Measurements from ENCODE around the gene CCNI. TPM values are rescaled to one million over a fixed set of nuclear protein-coding genes. Genes with fewer than 3 reads are reported as not detected.

The CCNI gene
- total and polyA plus RNA-seq, 2 of the 13 experiments (the other 11 are each of a cell fraction or from before 2014, with no cell fraction given) = 43.5 to 122 TPM

DNA sequence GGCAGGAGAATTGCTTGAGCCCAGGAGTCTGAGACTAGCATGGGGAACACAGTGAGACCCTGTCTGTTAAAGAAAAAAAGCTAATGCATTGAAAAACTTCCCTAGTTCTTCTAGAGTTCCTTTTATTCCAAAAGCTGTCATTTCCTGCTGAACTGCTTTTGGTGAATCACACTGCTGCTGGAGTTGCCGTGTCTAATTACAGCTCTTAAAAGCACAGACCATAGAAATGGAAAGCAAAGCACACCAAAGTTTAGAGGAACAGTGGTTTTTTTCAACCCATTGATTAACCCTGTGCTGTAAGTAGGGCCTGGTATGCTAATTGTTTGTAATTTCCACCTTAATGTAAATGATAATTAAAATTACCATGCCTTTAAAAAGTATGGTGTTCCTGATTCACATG, 73.9 kb downstream of the CCNI start:
- Histone ChIP-seq H4K20me1 (ENCODE audit: insufficient read depth, low read length) (no peaks in the 10 kb centered on the region), H3K36me3 (replicated peaks in 1 of 2; ENCODE audit: control insufficient read depth in 1 of 2, insufficient read depth in 2 of 2, low read length in 2 of 2) (peaks cover 6 to 45% of the 10 kb centered on the region in 2 experiments; a peak in 3 of 5 replicates), H3K4me3 (replicated peaks in 1 of 3; ENCODE audit: insufficient read depth in 1 of 3, low read depth in 2 of 3, low read length in 3 of 3) (no peak overlapping the region), H3K27me3 (ENCODE audit: control insufficient read depth in 1 of 2, insufficient read depth in 2 of 2, low read length in 2 of 2) (no peaks in the 10 kb centered on the region), H3K9ac (ENCODE audit: insufficient read depth, low read depth, low read length) (no peak overlapping the region), H3K79me2 (ENCODE audit: insufficient read depth, low read length) (no peaks in the 10 kb centered on the region), H2AFZ (ENCODE audit: low read length) (no peak overlapping the region), H3K4me1 (ENCODE audit: insufficient read depth, low read length) (no peaks in the 10 kb centered on the region), H3K27ac (ENCODE audit: extremely low read length, insufficient read depth, low read length) (no peak overlapping the region), H3K9me3 (ENCODE audit: low read length) (no peaks in the 10 kb centered on the region), H3K4me2 (ENCODE audit: low read depth, low read length) (no peak overlapping the region)
- intact Hi-C loops (cut with micrococcal nuclease; ENCODE audit: unreplicated experiment) = no loop called here
- in situ Hi-C loops (cut with HindIII; ENCODE audit: extremely low pct_ligation_motif_present, low pct_unique_long_range_greater_than_20kb) = no loop called here
- ChIA-PET POLR2A (no interaction called here), CTCF (ENCODE audit: low intra/inter-chr PET ratio, low total read pairs) (no interaction called here)
- ATAC-seq (no peak), FAIRE-seq (no peak), DNase-seq (ENCODE audit: low spot score) (no peak)
- TF ChIP-seq HOXA9 (CRISPR knock-in tag; IDR thresholded peaks at IDR 0.05; ENCODE audit: borderline replicate concordance) (no peak), HDAC2 (CRISPR knock-in tag; IDR thresholded peaks at IDR 0.05) (no peak), TGIF2 (CRISPR knock-in tag; IDR thresholded peaks at IDR 0.05) (no peak), ZNF280B (CRISPR knock-in tag; IDR thresholded peaks at IDR 0.05; ENCODE audit: borderline replicate concordance) (no peak), ZNF576 (CRISPR knock-in tag; IDR thresholded peaks at IDR 0.05) (no peak), ISX (CRISPR knock-in tag; conservative IDR thresholded peaks at IDR 0.05) (no peak), SMARCC2 (IDR thresholded peaks at IDR 0.05) (no peak), SRSF9 (IDR thresholded peaks at IDR 0.05; ENCODE audit: borderline replicate concordance, insufficient read depth, low read depth, low read length, poor library complexity, severe bottlenecking) (no peak), SIN3A (IDR thresholded peaks at IDR 0.05; ENCODE audit: borderline replicate concordance, low read depth, low read length) (no peak), ZNF788 (CRISPR knock-in tag; IDR thresholded peaks at IDR 0.05; ENCODE audit: borderline replicate concordance) (no peak), ZNF143 (CRISPR knock-in tag; IDR thresholded peaks at IDR 0.05) (no peak), ZNF296 (CRISPR knock-in tag; conservative IDR thresholded peaks at IDR 0.05) (no peak)
- TF ChIP-seq, protein P1, sequence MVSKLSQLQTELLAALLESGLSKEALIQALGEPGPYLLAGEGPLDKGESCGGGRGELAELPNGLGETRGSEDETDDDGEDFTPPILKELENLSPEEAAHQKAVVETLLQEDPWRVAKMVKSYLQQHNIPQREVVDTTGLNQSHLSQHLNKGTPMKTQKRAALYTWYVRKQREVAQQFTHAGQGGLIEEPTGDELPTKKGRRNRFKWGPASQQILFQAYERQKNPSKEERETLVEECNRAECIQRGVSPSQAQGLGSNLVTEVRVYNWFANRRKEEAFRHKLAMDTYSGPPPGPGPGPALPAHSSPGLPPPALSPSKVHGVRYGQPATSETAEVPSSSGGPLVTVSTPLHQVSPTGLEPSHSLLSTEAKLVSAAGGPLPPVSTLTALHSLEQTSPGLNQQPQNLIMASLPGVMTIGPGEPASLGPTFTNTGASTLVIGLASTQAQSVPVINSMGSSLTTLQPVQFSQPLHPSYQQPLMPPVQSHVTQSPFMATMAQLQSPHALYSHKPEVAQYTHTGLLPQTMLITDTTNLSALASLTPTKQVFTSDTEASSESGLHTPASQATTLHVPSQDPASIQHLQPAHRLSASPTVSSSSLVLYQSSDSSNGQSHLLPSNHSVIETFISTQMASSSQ (IDR thresholded peaks at IDR 0.05; ENCODE audit: low read depth) = no peak
- TF ChIP-seq, protein P1 (CRISPR knock-in tag; IDR thresholded peaks at IDR 0.05; ENCODE audit: borderline replicate concordance) = no peak
- TF ChIP-seq, protein P2, sequence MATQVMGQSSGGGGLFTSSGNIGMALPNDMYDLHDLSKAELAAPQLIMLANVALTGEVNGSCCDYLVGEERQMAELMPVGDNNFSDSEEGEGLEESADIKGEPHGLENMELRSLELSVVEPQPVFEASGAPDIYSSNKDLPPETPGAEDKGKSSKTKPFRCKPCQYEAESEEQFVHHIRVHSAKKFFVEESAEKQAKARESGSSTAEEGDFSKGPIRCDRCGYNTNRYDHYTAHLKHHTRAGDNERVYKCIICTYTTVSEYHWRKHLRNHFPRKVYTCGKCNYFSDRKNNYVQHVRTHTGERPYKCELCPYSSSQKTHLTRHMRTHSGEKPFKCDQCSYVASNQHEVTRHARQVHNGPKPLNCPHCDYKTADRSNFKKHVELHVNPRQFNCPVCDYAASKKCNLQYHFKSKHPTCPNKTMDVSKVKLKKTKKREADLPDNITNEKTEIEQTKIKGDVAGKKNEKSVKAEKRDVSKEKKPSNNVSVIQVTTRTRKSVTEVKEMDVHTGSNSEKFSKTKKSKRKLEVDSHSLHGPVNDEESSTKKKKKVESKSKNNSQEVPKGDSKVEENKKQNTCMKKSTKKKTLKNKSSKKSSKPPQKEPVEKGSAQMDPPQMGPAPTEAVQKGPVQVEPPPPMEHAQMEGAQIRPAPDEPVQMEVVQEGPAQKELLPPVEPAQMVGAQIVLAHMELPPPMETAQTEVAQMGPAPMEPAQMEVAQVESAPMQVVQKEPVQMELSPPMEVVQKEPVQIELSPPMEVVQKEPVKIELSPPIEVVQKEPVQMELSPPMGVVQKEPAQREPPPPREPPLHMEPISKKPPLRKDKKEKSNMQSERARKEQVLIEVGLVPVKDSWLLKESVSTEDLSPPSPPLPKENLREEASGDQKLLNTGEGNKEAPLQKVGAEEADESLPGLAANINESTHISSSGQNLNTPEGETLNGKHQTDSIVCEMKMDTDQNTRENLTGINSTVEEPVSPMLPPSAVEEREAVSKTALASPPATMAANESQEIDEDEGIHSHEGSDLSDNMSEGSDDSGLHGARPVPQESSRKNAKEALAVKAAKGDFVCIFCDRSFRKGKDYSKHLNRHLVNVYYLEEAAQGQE (IDR thresholded peaks at IDR 0.05; ENCODE audit: borderline replicate concordance in 1 of 2, low read depth in 1 of 2, low read length in 2 of 2) = no peak
- BruUV-seq (replicated peaks) = no TSS peak
- 93% methylated on average over 1 of the region's 1 CpG for WGBS (ENCODE audit: low lambda C conversion rate)
